ENCODE results near the gene PRDM12.

Gene PRDM12

GRCh38 chr9:130627896-130628792, 36.2 kb upstream of the PRDM12 start:
- H3K4me3 ChIP-seq (ENCODE audit: low read depth, low read length) = no peak overlapping the region
- no peak for DNase-seq (ENCODE audit: low read depth)
- no peak for TF ChIP-seq CTCF (IDR thresholded peaks at IDR 0.05; ENCODE audit: low read depth, low read length, missing control alignments)

GRCh38 chr9:130629443-130630070, 34.8 kb upstream of the PRDM12 start:
- DNase-seq (ENCODE audit: low read depth) = no peak
- H3K4me3 ChIP-seq (ENCODE audit: low read depth, low read length) = no peak overlapping the region
- TF ChIP-seq CTCF (IDR thresholded peaks at IDR 0.05; ENCODE audit: low read depth, low read length, missing control alignments) = no peak

GRCh38 chr9:130630071-130630450, 34.3 kb upstream of the PRDM12 start:
- DNase-seq (ENCODE audit: low read depth) = no peak
- TF ChIP-seq CTCF (IDR thresholded peaks at IDR 0.05; ENCODE audit: low read depth, low read length, missing control alignments) = no peak

GRCh38 chr9:130630506-130631330, 33.7 kb upstream of the PRDM12 start:
- H3K4me3 ChIP-seq (ENCODE audit: low read depth, low read length) = no peak overlapping the region
- DNase-seq (ENCODE audit: low read depth) = no peak
- TF ChIP-seq CTCF (IDR thresholded peaks at IDR 0.05; ENCODE audit: low read depth, low read length, missing control alignments) = no peak

More at GRCh38 chr9:130630071-130630450, 34.3 kb upstream of the PRDM12 start:
- no peak overlapping the region for H3K4me3 ChIP-seq (ENCODE audit: low read depth, low read length)

GRCh38 chr9:130631331-130632080, 32.9 kb upstream of the PRDM12 start:
- TF ChIP-seq CTCF (IDR thresholded peaks at IDR 0.05; ENCODE audit: low read depth, low read length, missing control alignments) = no peak
- no peak overlapping the region for H3K4me3 ChIP-seq (ENCODE audit: low read depth, low read length)
- no peak for DNase-seq (ENCODE audit: low read depth)

- TF ChIP-seq CTCF (IDR thresholded peaks at IDR 0.05; ENCODE audit: low read depth, low read length, missing control alignments) = no peak
- no peak overlapping the region for H3K4me3 ChIP-seq (ENCODE audit: low read depth, low read length)
- DNase-seq (ENCODE audit: low read depth) = no peak
Measured at GRCh38 chr9:130632081-130632710, 32.2 kb upstream of the PRDM12 start.
